ENCODE data around the gene RTEL1.
"Not testable (repeated sequence)": the region's sequence is repeated elsewhere in the genome, so short reads cannot be mapped to it uniquely, and the experiment has no call there.

The RTEL1 gene

GRCh38 chr20:63663332-63664066 is 5.4 kb downstream of the RTEL1 start:
- Histone ChIP-seq H3K9me3 (ENCODE audit: low read length) (no peaks in the 10 kb centered on the region), H3K27me3 (ENCODE audit: control insufficient read depth in 1 of 2, insufficient read depth in 2 of 2, low read length in 2 of 2) (no peaks in the 10 kb centered on the region), H3K4me3 (ENCODE audit: low read depth in 1 of 2, low read length in 2 of 2) (no peak overlapping the region), H3K36me3 (ENCODE audit: insufficient read depth, low read length) (peaks cover 37% of the 10 kb centered on the region), H3K27ac (ENCODE audit: low read depth, low read length) (no peak overlapping the region), H3K9ac (ENCODE audit: low read length) (no peak overlapping the region), H3K4me1 (ENCODE audit: insufficient read depth, low read length) (peaks cover 11% of the 10 kb centered on the region)

- no peak overlapping the region for H3K9ac ChIP-seq (ENCODE audit: low read length)
- peaks cover 4% of the 10 kb centered on the region for H3K4me1 ChIP-seq (ENCODE audit: insufficient read depth, low read length)
- no peaks in the 10 kb centered on the region for H3K27me3 ChIP-seq (ENCODE audit: control insufficient read depth in 1 of 2, insufficient read depth in 2 of 2, low read length in 2 of 2)
- no peaks in the 10 kb centered on the region for H3K9me3 ChIP-seq (ENCODE audit: low read length)
- peaks cover 43% of the 10 kb centered on the region for H3K36me3 ChIP-seq (ENCODE audit: insufficient read depth, low read length)
- no peak overlapping the region for H3K27ac ChIP-seq (ENCODE audit: low read depth, low read length)
- H3K4me3 ChIP-seq (ENCODE audit: low read depth in 1 of 2, low read length in 2 of 2), result no peak overlapping the region
Observed at GRCh38 chr20:63664143-63664851, 6.2 kb downstream of the RTEL1 start.

- no peaks in the 10 kb centered on the region for H3K4me1 ChIP-seq (ENCODE audit: insufficient read depth, low read length)
- no peak overlapping the region for H3K27ac ChIP-seq (ENCODE audit: low read depth, low read length)
- H3K36me3 ChIP-seq (ENCODE audit: insufficient read depth, low read length), result peaks cover 43% of the 10 kb centered on the region
- H3K9ac ChIP-seq (ENCODE audit: low read length), result no peak overlapping the region
- no peak overlapping the region for H3K4me3 ChIP-seq (ENCODE audit: low read depth in 1 of 2, low read length in 2 of 2)
- H3K27me3 ChIP-seq (ENCODE audit: control insufficient read depth in 1 of 2, insufficient read depth in 2 of 2, low read length in 2 of 2), result no peaks in the 10 kb centered on the region
- H3K9me3 ChIP-seq (ENCODE audit: low read length), result no peaks in the 10 kb centered on the region
Observed at GRCh38 chr20:63664861-63665594, 6.9 kb downstream of the RTEL1 start.

- Histone ChIP-seq H3K27me3 (ENCODE audit: control insufficient read depth in 1 of 2, insufficient read depth in 2 of 2, low read length in 2 of 2) (no peaks in the 10 kb centered on the region), H3K9me3 (ENCODE audit: low read length) (no peaks in the 10 kb centered on the region), H3K4me1 (ENCODE audit: insufficient read depth, low read length) (no peaks in the 10 kb centered on the region), H3K27ac (ENCODE audit: low read depth, low read length) (no peak overlapping the region), H3K36me3 (ENCODE audit: insufficient read depth, low read length) (peaks cover 43% of the 10 kb centered on the region), H3K4me3 (ENCODE audit: low read depth in 1 of 2, low read length in 2 of 2) (no peak overlapping the region), H3K9ac (ENCODE audit: low read length) (no peak overlapping the region)
Observed at GRCh38 chr20:63665708-63666107, 7.6 kb downstream of the RTEL1 start.

DNA sequence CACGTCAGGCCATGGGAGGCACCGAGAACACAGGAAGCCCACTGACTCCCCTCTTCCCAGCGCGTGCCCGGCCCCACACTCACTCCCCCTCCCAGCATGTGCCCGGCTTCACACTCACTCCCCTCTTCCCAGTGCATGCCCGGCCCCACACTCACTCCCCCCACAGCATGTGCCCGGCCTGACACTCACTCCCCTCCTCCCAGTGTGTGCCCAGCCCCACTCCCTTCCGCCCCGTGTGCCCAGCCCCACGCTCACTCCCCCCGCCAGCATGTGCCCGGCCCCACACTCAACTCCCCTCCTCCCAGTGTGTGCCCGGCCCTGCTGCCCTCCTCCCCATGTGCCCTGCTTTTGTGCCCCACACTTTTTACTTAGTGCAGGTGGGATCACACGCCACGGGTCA is 9.7 kb downstream of the RTEL1 start:
- H3K27me3 ChIP-seq (ENCODE audit: control insufficient read depth in 1 of 2, insufficient read depth in 2 of 2, low read length in 2 of 2), result no peaks in the 10 kb centered on the region

GRCh38 chr20:63668351-63668750 is 10.2 kb downstream of the RTEL1 start:
- Histone ChIP-seq H3K4me1 (ENCODE audit: insufficient read depth, low read length) (no peaks in the 10 kb centered on the region), H3K27me3 (ENCODE audit: control insufficient read depth in 1 of 2, insufficient read depth in 2 of 2, low read length in 2 of 2) (no peaks in the 10 kb centered on the region), H3K4me3 (ENCODE audit: low read depth in 1 of 2, low read length in 2 of 2) (no peak overlapping the region), H3K9me3 (ENCODE audit: low read length) (no peaks in the 10 kb centered on the region), H3K36me3 (ENCODE audit: insufficient read depth, low read length) (peaks cover 18% of the 10 kb centered on the region), H3K27ac (ENCODE audit: low read depth, low read length) (no peak overlapping the region), H3K9ac (ENCODE audit: low read length) (no peak overlapping the region)

More for the DNA sequence above, 9.7 kb downstream of the RTEL1 start:
- Histone ChIP-seq H3K4me3 (ENCODE audit: low read depth in 1 of 2, low read length in 2 of 2) (no peak overlapping the region), H3K9me3 (ENCODE audit: low read length) (no peaks in the 10 kb centered on the region), H3K27ac (ENCODE audit: low read depth, low read length) (no peak overlapping the region), H3K4me1 (ENCODE audit: insufficient read depth, low read length) (no peaks in the 10 kb centered on the region), H3K36me3 (ENCODE audit: insufficient read depth, low read length) (peaks cover 22% of the 10 kb centered on the region), H3K9ac (ENCODE audit: low read length) (no peak overlapping the region)

GRCh38 chr20:63671695-63672094 is 13.6 kb downstream of the RTEL1 start:
- H3K4me1 ChIP-seq (ENCODE audit: insufficient read depth, low read length); H3K27me3 ChIP-seq (ENCODE audit: control insufficient read depth in 1 of 2, insufficient read depth in 2 of 2, low read length in 2 of 2); H3K9me3 ChIP-seq (ENCODE audit: low read length); H3K27ac ChIP-seq (ENCODE audit: low read depth, low read length); H3K9ac ChIP-seq (ENCODE audit: low read length); H3K4me3 ChIP-seq (ENCODE audit: low read depth in 1 of 2, low read length in 2 of 2): not testable (repeated sequence)
- peaks cover 27% of the 10 kb centered on the region for H3K36me3 ChIP-seq (ENCODE audit: insufficient read depth, low read length)

- Histone ChIP-seq H3K27me3 (ENCODE audit: control insufficient read depth in 1 of 2, insufficient read depth in 2 of 2, low read length in 2 of 2) (no peaks in the 10 kb centered on the region), H3K4me1 (ENCODE audit: insufficient read depth, low read length) (no peaks in the 10 kb centered on the region), H3K36me3 (ENCODE audit: insufficient read depth, low read length) (peaks cover 24% of the 10 kb centered on the region), H3K9me3 (ENCODE audit: low read length) (no peaks in the 10 kb centered on the region), H3K4me3 (ENCODE audit: low read depth in 1 of 2, low read length in 2 of 2) (no peak overlapping the region), H3K27ac (ENCODE audit: low read depth, low read length) (no peak overlapping the region), H3K9ac (ENCODE audit: low read length) (no peak overlapping the region)
Observed at GRCh38 chr20:63672666-63673065, 14.6 kb downstream of the RTEL1 start.

DNA sequence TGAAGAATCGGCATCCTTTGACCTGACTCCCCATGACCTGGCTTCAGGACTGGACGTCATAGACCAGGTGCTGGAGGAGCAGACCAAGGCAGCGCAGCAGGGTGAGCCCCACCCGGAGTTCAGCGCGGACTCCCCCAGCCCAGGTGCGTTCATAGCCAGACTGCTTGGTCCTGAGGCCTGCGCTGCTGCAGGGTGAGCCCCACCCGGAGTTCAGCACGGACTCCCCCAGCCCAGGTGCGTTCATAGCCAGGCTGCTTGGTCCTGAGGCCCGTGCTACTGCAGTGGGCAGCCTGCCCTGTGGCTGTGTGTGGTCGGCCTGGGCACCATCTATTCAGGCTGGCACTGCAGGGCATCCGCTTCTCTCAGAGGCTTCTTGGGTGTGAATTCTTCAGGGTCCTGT is 15.8 kb downstream of the RTEL1 start:
- Histone ChIP-seq H3K4me3 (ENCODE audit: low read depth in 1 of 2, low read length in 2 of 2) (no peak overlapping the region), H3K27me3 (ENCODE audit: control insufficient read depth in 1 of 2, insufficient read depth in 2 of 2, low read length in 2 of 2) (no peaks in the 10 kb centered on the region), H3K27ac (ENCODE audit: low read depth, low read length) (no peak overlapping the region), H3K9me3 (ENCODE audit: low read length) (no peaks in the 10 kb centered on the region), H3K9ac (ENCODE audit: low read length) (no peak overlapping the region), H3K4me1 (ENCODE audit: insufficient read depth, low read length) (no peaks in the 10 kb centered on the region), H3K36me3 (ENCODE audit: insufficient read depth, low read length) (peaks cover 25% of the 10 kb centered on the region)

DNA sequence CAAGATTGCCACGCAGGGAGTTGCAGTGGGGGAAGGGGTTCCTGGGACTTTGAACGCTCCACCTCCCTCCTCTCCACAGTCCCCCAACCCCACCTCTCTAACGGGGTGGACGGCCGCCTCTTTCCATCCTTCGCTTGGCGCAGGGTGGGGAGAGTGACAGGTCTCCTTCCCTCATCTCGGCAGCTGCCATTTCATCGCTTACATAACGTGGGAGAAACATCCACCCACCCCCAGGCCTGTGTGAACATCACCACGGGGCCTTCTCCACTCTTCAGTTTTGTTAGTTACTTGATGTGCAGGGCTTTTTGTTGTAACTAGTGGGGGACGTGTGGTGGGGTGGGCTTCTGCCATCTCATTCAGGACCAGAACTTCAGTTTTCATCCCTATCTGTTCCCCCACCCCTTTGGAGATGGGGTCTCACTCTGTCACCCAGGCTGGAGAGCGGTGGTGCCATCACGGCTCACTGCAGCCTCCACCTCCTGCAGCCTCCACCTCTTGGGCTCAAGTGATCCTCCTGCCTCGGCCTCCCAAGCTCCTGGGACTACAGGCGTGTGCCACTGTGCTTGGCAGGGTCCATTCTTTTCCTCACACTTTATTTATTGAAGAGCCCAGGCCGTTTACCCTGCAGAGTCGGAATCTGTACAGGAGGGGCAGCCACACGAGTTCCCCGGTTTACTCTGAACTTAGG is 17.7 kb downstream of the RTEL1 start:
- H3K4me3 ChIP-seq (ENCODE audit: low read depth in 1 of 2, low read length in 2 of 2), result no peak overlapping the region
- no peaks in the 10 kb centered on the region for H3K9me3 ChIP-seq (ENCODE audit: low read length)
- H3K36me3 ChIP-seq (ENCODE audit: insufficient read depth, low read length), result peaks cover 24% of the 10 kb centered on the region
- no peak overlapping the region for H3K27ac ChIP-seq (ENCODE audit: low read depth, low read length)
- no peaks in the 10 kb centered on the region for H3K27me3 ChIP-seq (ENCODE audit: control insufficient read depth in 1 of 2, insufficient read depth in 2 of 2, low read length in 2 of 2)
- H3K9ac ChIP-seq (ENCODE audit: low read length), result no peak overlapping the region
- H3K4me1 ChIP-seq (ENCODE audit: insufficient read depth, low read length), result no peaks in the 10 kb centered on the region

DNA sequence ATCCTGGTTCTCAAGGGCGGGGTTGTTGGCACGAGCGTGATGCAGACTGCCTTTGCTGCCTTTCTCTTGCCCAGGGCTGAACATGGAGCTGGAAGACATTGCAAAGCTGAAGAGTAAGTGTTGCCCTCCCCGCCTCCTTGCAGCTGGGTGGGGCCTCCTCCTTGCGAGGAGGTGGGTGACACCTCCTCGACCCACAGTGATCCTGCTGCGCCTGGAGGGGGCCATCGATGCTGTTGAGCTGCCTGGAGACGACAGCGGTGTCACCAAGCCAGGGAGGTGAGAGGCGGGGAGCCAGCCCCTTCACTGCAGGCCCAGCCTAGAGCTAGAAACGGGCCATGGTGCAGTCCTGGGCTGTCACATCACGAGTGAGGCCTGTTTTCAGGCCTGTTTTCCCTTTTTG is 20.0 kb downstream of the RTEL1 start:
- Histone ChIP-seq H3K36me3 (ENCODE audit: insufficient read depth, low read length) (peaks cover 24% of the 10 kb centered on the region), H3K27me3 (ENCODE audit: control insufficient read depth in 1 of 2, insufficient read depth in 2 of 2, low read length in 2 of 2) (no peaks in the 10 kb centered on the region), H3K9me3 (ENCODE audit: low read length) (no peaks in the 10 kb centered on the region), H3K9ac (ENCODE audit: low read length) (no peak overlapping the region), H3K4me3 (ENCODE audit: low read depth in 1 of 2, low read length in 2 of 2) (no peak overlapping the region), H3K27ac (ENCODE audit: low read depth, low read length) (no peak overlapping the region), H3K4me1 (ENCODE audit: insufficient read depth, low read length) (peaks cover 7% of the 10 kb centered on the region)
